ENCODE results near the gene ABTB2. TPM values are rescaled to one million over a fixed set of nuclear protein-coding genes. Genes with fewer than 3 reads are reported as not detected.
A peak's percentile ranks its signal among the peaks of the same experiment; 100 is the strongest.

Gene ABTB2
- total and polyA plus RNA-seq, 9 of the 15 experiments (the other 6 are each of a cell fraction or from before 2014, with no cell fraction given) = 0.03 to 0.18 (median 0.12) TPM; not detected in 2

GRCh38 chr11:34150494-34151151 is 207.2 kb downstream of the ABTB2 start:
- intact Hi-C loops (cut with micrococcal nuclease) (no loop called here), in situ Hi-C loops (cut with MboI) (loop anchor here (25.0 kb wide), 1 partner anchor 313 kb away; no protein-coding TSS in a partner anchor)
- H4K20me1 ChIP-seq (replicated peaks; ENCODE audit: control insufficient read depth, insufficient read depth, low read length) = peaks cover 3% of the 10 kb centered on the region; the same call in 1 of the 2 replicates
- H3K4me1 ChIP-seq (replicated peaks in 1 of 2; ENCODE audit: control insufficient read depth in 2 of 2, insufficient read depth in 2 of 2, low read length in 2 of 2) = peaks cover 0 to 9% of the 10 kb centered on the region in 2 experiments; a peak in 1 of 5 replicates
- H3K36me3 ChIP-seq (ENCODE audit: control insufficient read depth, insufficient read depth, low read length) = peaks cover 94% of the 10 kb centered on the region
- no peak overlapping the region for H3K4me2 ChIP-seq (ENCODE audit: insufficient read depth, low read length)
- CTCF ChIA-PET (ENCODE audit: low intra/inter-chr PET ratio) = interaction anchor here (1.0 to 1.1 kb wide), 2 partner anchors 209 kb away, joined by 3 to 5 read pairs; no protein-coding TSS in a partner anchor
- no peak for TF ChIP-seq MAX (CRISPR knock-in tag; IDR thresholded peaks at IDR 0.05)
- no peaks in the 10 kb centered on the region for H3K27me3 ChIP-seq (ENCODE audit: control insufficient read depth in 2 of 2, insufficient read depth in 2 of 2, low read length in 2 of 2)
- WGBS (ENCODE audit: insufficient coverage, low coverage, missing lambda C conversion rate) = 79% methylated on average over 6 of the region's 6 CpGs
- H3K9ac ChIP-seq (ENCODE audit: insufficient read depth in 1 of 2, low read depth in 2 of 2, low read length in 2 of 2) = peak overlapping the region in 1 of 2 experiments; percentile 4; a peak in 1 of 4 replicates
- H3K79me2 ChIP-seq (ENCODE audit: control insufficient read depth, insufficient read depth, low read length) = no peaks in the 10 kb centered on the region
- H3K9me1 ChIP-seq (ENCODE audit: control insufficient read depth, insufficient read depth, low read length) = no peaks in the 10 kb centered on the region
- ATAC-seq (no peak), FAIRE-seq (no peak), DNase-seq (ENCODE audit: extremely low read depth in 1 of 4, low spot score in 3 of 4) (no peak)
- H3K9me3 ChIP-seq (replicated peaks; ENCODE audit: control insufficient read depth, insufficient read depth, low read depth, low read length) = no peaks in the 10 kb centered on the region
- H2AFZ ChIP-seq (ENCODE audit: low read depth, low read length) = no peak overlapping the region
- no peak overlapping the region for H3K27ac ChIP-seq (ENCODE audit: extremely low read depth, low read depth, low read length)
- no TSS peak for BruUV-seq (replicated peaks)
- POLR2A ChIA-PET = interaction anchor here (0.5 to 1.8 kb wide), 5 partner anchors 9 to 67 kb away, joined by 3 to 8 read pairs (median 4); no protein-coding TSS in a partner anchor
- no peak overlapping the region for H3K4me3 ChIP-seq

DNA sequence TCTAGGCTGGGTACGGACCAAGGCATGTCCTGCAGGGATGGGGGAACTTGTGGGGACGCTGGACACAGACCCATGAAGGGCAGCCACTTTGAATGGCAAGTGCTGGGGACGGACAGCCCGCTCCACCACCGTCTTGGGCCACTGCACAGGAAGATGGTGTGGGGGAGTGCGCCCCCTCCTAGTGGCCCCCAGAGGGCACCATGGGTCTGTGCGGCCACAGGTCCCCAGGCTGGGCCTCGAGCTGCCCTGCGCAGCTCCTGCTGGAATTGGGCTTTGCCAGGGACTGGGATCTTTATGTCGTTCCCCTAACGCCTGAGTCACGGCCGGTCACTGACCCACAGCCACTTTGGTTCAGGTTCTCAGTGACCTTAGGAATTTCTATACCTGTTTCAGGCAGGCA is 208.0 kb downstream of the ABTB2 start:
- WGBS (ENCODE audit: insufficient coverage, low coverage, missing lambda C conversion rate) = 87% methylated on average over 10 of the region's 13 CpGs
- ATAC-seq (peak; percentile 75), DNase-seq (ENCODE audit: extremely low read depth in 1 of 4, low spot score in 3 of 4) (peak; percentile 20 to 52 (median 44)), FAIRE-seq (no peak)
- intact Hi-C loops (cut with micrococcal nuclease) (no loop called here), in situ Hi-C loops (cut with MboI) (loop anchor here (25.0 kb wide), 1 partner anchor 312 kb away; no protein-coding TSS in a partner anchor)
- CTCF ChIA-PET (ENCODE audit: low intra/inter-chr PET ratio) = interaction anchor here (0.7 to 1.1 kb wide), 2 partner anchors 209 to 210 kb away, joined by 4 to 5 read pairs; no protein-coding TSS in a partner anchor
- Histone ChIP-seq H4K20me1 (replicated peaks; ENCODE audit: control insufficient read depth, insufficient read depth, low read length) (peaks cover 3% of the 10 kb centered on the region; the same call in 1 of the 2 replicates), H3K4me3 (no peak overlapping the region), H3K27ac (ENCODE audit: extremely low read depth, low read depth, low read length) (no peak overlapping the region), H3K27me3 (ENCODE audit: control insufficient read depth in 2 of 2, insufficient read depth in 2 of 2, low read length in 2 of 2) (no peaks in the 10 kb centered on the region), H2AFZ (ENCODE audit: low read depth, low read length) (no peak overlapping the region), H3K36me3 (ENCODE audit: control insufficient read depth, insufficient read depth, low read length) (peaks cover 96% of the 10 kb centered on the region), H3K9me1 (ENCODE audit: control insufficient read depth, insufficient read depth, low read length) (no peaks in the 10 kb centered on the region), H3K9me3 (replicated peaks; ENCODE audit: control insufficient read depth, insufficient read depth, low read depth, low read length) (no peaks in the 10 kb centered on the region), H3K4me1 (replicated peaks in 1 of 2; ENCODE audit: control insufficient read depth in 2 of 2, insufficient read depth in 2 of 2, low read length in 2 of 2) (peaks cover 0 to 9% of the 10 kb centered on the region in 2 experiments; a peak in 1 of 5 replicates), H3K79me2 (ENCODE audit: control insufficient read depth, insufficient read depth, low read length) (no peaks in the 10 kb centered on the region), H3K4me2 (ENCODE audit: insufficient read depth, low read length) (no peak overlapping the region), H3K9ac (ENCODE audit: insufficient read depth in 1 of 2, low read depth in 2 of 2, low read length in 2 of 2) (no peak overlapping the region; a peak in 1 of 4 replicates)
- BruUV-seq (replicated peaks) = no TSS peak
- POLR2A ChIA-PET = interaction anchor here (1.2 to 1.8 kb wide), 3 partner anchors 8 to 44 kb away, joined by 3 to 8 read pairs (median 6); partner anchors contain the start of gene NAT10
- TF ChIP-seq E2F5 (CRISPR knock-in tag; IDR thresholded peaks at IDR 0.05) = no peak
- TF ChIP-seq, protein P1, sequence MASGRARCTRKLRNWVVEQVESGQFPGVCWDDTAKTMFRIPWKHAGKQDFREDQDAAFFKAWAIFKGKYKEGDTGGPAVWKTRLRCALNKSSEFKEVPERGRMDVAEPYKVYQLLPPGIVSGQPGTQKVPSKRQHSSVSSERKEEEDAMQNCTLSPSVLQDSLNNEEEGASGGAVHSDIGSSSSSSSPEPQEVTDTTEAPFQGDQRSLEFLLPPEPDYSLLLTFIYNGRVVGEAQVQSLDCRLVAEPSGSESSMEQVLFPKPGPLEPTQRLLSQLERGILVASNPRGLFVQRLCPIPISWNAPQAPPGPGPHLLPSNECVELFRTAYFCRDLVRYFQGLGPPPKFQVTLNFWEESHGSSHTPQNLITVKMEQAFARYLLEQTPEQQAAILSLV (tag; IDR thresholded peaks at IDR 0.05) = no peak
- TF ChIP-seq SOX6 (IDR thresholded peaks at IDR 0.05) = no peak
- TF ChIP-seq SREBF1 (IDR thresholded peaks at IDR 0.05; ENCODE audit: borderline replicate concordance, low read depth, low read length) = no peak
- TF ChIP-seq, protein P2, sequence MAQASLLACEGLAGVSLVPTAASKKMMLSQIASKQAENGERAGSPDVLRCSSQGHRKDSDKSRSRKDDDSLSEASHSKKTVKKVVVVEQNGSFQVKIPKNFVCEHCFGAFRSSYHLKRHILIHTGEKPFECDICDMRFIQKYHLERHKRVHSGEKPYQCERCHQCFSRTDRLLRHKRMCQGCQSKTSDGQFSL (CRISPR knock-in tag; IDR thresholded peaks at IDR 0.05) = peak; percentile 52; the same call in 1 of the 2 replicates
- TF ChIP-seq, protein P2 (tag; IDR thresholded peaks at IDR 0.05) = no peak
- peak; percentile 24 to 42; a peak in 1 of 4 replicates for TF ChIP-seq RAD21 (CRISPR knock-in tag; conservative IDR thresholded peaks at IDR 0.05 in 1 of 2, IDR thresholded peaks at IDR 0.05 in 1 of 2)

All from K562 (cell line).